HG03097 (cell line): ENCODE data around the gene ATP9B.

ENCODE experiments used
- ATAC-seq: cut with Tn5 transposase; IDR thresholded peaks from one replicate; pipeline ENCODE4 v1.9.1; 2021; ENCODE audit not compliant: unreplicated experiment, low FRiP score

ATP9B gene

DNA sequence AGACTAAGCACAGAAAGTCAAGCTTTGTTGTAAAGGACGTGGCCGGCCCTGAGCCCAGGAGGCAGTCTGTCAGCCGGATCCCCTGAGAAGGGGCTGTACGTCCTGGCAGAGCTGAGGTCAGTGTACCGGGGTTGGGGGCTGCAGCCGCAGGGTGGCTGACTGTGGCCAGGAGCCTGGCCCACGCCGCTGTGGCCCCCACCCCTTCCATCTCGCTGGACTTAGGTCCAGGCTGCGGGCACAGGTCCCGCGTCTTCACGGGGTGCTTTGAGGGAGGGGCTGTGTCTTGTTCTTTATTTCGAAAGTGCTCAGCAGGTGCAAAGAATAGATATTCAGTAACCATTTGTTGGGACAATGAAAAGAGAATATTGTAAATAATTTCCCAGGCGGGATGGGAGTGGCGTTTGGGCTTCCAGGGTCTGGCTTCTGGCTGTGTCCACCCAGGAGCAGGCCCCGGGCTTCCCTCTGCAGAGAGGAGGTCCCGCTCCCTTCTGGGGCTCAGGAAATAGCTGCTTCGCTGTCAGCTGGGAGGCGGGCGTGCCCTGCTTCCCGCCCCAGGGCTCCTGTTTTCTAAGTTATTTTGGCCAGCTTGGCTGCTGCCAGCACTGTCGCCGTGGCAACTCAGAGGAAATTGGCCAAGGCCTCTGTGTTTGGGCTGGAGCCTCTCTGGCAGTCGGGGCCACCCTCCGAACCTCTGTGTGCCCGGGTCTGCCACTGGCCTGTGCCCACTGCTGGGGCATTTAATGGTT lies 334.0 kb downstream of the ATP9B start:
- no peak for ATAC-seq

DNA sequence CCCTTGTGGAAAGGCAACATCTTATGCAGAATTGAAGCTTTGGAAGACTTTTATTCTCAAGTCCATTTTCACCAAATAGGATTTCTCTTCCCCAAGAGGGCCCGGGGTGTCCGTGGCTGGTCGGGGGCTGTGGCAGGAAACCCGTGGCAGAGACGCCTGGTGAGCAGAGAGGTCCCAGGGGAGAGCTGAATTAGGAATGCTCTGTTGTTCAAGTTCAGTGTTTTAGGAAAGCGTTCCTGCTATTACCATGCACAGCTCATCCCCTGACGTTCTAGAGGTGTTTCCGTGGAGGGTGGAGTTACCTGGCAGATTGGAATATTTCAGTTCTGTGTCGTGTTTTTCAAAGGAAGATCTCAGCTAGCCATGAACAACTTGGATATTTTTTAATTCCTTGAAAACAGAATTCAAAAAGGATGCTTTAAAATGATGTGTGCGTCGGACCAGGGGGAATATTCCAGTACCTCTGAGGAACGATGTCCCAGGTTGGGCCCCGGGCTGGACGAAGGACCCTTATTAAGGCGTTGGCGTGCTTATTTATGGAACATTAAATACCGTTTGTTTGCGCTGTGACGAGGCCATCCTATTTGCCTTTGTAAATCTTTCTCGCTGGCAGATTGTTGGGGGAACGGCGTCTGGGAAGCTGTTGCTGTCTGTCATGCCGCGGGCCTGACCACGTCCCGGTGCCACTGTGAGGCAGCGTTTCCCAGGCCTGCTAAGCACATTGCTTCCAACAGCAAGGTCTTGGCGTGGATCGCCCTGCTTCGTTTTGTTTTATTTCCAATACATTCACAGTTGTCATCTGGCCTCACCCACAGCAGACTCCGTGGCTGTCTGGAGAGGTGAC lies 334.8 kb downstream of the ATP9B start:
- no peak for ATAC-seq

DNA sequence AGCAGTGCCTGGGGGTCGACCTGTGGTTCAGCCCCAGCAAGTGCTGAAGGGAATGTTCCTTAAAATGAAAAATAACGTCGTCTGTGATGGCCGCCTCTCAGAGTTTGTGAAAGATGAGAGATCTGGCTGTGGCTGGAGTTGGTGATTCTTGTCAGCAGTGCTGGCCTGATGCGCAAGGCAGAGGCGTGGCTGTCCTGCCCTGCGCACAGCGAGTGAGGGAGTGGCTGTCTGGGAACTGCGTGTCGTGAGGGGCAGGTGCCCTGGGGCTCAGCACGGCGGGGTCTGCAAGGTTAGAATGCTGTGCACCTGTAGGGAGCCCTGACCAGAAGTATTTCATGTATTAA lies 335.3 kb downstream of the ATP9B start:
- no peak for ATAC-seq

DNA sequence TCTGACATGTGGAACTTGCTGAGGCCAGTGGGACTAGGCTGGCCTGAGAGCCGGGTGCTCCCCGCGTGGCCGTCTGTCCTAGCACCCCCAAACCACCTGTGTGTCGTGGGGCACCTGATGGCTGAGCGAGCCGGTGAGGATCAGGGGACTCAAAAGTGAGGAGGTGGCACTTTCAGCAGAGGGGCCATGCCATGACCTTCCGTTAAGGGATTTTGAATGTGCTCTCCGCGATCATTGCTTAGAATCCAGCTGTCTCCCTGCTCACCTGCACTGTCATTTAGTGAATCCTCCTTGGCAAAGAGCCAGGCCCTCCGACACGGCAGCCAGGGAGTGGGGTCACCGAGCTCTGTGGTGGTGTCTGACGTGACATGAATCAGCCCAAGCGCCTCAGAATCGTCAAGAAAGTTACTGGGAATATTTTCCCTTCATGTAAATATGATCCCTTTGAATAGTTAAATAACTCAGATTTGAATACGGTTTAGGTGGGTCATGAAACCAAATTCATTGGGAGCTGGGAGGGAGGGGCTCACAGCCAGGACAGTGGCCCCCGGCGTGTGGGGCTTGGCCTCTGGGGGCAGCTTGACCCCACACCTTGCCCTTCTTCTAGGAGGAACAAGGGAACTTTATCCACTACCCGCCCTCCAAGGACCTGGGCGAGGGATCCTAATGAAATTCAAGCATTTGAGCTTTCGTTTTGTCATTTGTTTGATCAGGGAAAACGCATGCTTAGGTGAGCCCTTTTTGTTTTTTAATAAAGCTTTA lies 336.0 kb downstream of the ATP9B start:
- no peak for ATAC-seq

DNA sequence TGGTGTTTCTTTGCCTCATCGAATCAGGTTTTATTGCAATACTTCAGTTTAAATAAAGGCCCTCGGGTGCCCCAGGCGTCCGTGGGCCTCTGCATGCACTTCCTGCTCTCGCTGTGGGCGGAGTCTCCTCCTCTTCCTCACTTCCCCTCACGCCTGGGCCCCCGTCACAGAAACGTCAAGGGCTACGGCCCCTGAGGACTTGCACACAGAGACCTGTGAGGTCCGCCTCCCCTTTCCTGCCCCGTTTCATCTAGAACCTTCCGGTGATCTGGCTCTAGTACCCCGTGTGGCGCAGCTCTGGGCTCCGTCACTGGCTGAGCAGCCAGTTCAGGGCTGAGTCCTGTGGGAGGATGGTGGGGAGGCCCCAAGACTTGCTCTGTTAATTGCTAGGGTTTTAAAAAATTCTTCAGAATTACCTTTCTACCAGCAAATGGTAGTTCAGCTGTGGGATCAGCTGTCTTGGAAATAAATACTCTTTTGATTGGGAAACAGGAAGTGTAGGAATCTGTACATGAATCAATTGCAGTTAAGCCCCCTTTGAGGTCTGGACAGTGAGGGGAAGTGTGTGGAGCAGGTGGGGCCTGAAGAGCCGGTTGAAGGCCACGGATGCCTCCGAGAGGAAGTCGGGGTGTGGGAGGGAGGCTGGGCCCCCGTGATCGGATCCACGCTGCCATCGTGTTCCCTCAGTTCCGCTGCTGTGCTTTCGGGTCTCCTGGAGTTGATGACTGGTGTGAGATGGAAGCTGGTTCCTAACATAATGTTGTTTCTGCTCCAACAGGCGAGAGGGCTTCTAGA lies 336.8 kb downstream of the ATP9B start:
- no peak for ATAC-seq

DNA sequence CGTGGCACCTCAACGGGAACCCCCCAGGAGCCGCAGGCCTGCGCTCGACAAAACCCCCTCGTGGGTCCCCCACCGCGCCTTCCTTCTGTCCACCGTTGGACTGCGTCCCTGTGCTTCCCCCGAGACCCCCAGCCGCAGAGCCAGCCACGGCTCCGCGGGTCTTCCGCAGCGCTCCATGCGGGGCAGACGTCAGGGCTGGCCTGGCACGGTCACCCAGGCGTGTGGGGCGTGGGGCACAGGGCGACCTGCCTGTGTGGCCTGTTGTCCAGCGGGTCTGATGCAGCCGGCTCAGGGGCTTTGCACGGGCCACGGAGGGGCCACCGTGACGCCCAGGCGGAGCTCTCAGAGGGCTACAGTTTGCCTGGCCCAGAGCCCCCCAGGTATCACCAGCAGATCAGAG lies 337.5 kb downstream of the ATP9B start:
- ATAC-seq, result no peak

DNA sequence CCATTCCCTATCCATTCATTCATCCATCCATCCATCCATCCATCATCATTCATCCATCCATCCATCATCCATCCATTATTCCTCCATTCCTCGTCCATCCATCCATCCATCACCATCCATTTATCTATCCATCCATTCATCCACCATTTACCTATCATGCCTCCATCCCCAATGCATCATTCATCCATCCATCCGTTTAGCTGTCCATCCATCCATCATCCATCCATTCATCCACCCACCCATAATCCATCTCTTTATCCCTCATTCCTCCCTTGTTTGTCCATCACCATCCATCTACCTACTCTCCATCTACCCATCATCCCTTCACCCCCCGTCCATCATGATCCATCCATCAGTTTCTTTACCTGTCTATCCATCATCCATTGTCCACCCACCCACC lies 340.1 kb downstream of the ATP9B start:
- no peak for ATAC-seq

DNA sequence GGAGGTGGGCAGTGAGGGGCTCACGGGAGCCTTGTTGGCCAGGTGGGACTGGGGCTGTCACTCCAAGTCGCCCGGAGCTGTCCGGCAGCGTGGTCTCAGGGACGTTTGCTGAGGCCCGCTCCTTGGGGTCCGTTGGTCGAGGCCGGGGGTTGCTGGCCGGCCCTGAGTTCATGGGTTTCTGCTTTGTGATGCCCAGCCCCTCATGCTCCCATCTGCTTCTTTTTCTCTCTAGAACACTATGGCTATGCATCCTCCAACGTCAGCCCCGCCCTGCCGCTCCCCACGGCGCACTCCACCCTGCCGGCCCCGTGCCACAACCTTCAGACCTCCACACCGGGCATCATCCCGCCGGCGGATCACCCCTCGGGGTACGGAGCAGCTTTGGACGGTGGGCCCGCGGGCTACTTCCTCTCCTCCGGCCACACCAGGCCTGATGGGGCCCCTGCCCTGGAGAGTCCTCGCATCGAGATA lies 341.0 kb downstream of the ATP9B start:
- no peak for ATAC-seq

DNA sequence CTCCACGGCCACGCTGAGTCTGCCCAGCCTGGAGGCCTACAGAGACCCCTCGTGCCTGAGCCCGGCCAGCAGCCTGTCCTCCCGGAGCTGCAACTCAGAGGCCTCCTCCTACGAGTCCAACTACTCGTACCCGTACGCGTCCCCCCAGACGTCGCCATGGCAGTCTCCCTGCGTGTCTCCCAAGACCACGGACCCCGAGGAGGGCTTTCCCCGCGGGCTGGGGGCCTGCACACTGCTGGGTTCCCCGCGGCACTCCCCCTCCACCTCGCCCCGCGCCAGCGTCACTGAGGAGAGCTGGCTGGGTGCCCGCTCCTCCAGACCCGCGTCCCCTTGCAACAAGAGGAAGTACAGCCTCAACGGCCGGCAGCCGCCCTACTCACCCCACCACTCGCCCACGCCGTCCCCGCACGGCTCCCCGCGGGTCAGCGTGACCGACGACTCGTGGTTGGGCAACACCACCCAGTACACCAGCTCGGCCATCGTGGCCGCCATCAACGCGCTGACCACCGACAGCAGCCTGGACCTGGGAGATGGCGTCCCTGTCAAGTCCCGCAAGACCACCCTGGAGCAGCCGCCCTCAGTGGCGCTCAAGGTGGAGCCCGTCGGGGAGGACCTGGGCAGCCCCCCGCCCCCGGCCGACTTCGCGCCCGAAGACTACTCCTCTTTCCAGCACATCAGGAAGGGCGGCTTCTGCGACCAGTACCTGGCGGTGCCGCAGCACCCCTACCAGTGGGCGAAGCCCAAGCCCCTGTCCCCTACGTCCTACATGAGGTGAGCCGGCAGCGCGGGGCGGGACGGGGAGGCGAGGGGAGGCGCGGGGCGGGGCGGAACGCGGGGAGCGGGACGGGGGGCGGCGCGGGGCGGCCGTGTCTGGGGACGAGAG lies 341.8 kb downstream of the ATP9B start:
- ATAC-seq, result no peak

DNA sequence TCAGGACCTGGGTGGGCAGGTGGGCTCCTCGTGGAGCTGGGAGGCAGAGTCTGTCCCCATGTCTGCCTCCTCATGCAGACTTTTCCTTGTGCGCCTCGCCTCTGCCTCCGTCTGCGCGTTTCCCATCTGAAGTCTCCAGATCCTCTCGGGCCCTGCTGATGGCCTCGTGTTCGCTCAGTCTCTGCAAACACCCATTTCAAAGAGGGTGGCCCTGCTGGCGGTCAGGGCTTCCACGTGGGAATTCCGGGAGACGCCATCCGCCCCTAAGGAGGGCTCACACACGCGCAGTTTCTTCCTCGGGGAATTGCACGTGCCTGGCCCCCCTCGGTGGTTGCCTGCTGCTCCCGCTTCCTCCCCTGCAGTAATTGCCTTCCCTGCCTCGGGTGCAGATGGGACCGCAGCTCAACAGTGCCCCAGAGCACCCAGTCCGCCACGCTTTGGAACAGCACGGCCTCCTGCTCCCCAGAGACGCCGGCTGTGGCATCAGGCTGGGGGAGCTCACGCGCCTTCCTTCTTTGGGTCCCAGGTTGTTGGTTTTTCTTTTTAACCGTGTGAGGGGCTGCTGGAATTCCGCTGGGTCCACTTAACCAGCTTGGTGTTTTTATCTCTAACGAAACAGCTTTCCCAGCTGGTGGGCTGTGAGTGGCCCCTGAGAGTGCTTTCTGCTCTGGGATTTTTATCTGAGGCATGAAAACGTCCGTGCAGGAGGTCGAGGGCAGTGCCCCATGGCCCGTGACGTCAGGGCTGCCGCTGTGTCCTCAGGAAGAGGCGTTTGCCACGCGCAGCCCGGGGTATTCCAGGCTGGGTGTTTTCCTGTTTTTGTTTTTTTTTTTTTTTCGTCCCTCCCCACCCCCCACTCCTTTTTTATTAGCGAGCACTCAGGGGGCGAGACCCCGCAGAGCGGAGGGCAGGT lies 342.7 kb downstream of the ATP9B start:
- no peak for ATAC-seq

DNA sequence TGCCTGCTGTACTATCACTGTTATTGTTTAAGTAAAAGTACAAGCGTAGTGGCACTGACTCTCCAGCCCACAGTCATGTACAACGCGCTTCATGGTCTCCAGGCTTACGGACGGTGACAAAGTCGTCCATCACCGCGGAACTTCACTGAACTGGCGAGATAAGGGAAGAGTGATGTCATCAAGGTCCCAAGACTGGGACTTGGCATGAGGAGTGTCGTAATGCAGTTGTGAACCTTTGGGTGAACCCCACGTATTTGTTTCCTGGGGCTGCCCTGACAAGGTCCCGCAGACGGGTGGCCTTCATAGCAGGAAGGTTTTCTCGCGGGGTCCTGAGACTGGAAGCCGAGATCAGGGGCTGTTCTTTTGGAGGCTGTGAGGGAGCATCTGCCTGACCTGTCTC lies 343.8 kb downstream of the ATP9B start:
- no peak for ATAC-seq

DNA sequence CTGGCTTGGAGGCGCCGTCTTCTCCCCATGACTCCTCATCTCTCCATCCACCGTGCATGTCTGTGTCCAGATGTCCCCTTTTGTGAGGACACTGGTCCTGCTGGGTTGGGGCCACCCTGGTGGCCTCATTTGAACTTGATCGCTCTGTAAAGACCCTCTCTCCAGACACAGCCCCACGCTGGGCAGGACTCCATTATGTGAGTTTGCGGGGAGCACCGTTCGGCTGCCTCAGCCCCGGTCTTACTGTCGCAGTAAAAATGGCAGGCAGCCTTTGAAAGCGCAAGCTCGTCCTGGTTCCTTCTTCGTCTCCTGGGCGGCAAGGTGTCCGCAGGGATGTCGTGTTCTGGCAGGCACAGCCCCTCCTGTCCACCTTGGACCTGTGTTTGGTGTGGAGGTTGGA lies 344.2 kb downstream of the ATP9B start:
- no peak for ATAC-seq

DNA sequence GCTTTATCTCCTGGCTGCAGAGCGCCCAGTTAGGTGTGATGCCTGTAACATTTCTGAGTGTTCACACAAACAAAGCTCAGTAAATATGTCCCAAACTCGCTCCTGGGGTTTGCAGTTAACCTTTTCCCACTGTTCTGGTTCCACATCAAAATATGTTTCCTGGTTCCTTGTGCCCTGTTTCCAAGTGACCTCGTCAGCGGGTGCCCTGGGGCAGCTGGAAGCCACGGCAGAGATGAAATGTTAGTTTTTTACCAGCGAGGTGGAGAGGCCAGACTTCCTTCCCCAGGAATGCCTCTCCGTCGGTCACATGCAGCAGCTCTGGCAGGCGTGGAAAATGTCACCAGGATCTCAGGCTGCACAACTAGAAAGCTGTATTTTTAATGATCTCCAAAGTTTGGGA lies 344.7 kb downstream of the ATP9B start:
- ATAC-seq, result no peak

DNA sequence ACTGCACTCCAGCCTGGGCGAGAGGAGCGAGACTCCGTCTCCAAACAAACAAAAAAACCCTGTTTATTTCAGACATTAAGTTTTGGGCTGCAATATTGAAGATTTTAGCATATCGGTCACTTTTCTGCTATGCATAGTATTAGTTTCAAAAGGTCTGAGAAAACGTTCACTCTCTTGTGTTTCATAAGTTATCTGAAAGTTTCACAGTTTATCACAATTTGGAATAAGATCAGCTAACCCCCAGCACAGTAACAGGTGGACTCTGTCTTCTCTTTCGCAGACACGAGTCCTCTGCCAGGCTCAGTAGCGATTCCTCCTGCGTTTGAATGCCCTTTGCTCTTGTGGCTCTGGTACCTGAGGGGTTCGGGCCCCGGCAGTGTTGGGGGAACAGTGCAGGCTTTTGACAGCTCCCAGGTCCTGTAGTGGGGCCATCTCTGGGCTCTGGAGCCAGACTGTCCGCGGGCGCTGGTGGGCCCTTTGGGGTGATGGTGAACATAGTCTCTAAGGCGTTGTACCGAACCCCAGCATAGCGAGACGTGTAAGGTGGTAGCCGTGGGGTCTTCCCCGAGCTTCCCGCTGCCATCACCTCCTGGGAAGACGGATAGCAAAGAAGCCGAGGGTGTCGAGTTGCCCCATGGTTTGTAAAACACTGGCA lies 347.0 kb downstream of the ATP9B start:
- no peak for ATAC-seq

DNA sequence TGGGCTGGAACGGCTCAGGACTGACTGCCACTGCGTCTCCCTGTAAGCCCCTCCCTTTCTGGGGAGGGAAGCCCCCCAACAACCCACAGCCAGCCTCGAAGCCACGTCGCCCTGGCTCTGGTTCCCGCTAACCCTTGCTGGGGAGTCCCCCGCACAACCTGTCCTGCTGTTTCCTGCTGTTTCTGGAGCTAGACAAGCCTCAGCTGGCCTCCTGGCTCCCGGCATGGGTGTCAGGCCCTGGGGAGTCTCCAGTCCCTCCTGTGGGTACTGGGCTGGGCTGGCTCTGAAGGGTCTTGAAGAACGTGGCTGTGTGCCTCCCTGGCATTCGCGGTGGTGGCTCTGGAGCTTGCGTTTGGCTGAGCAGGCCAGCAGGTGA lies 347.5 kb downstream of the ATP9B start:
- ATAC-seq, result no peak

DNA sequence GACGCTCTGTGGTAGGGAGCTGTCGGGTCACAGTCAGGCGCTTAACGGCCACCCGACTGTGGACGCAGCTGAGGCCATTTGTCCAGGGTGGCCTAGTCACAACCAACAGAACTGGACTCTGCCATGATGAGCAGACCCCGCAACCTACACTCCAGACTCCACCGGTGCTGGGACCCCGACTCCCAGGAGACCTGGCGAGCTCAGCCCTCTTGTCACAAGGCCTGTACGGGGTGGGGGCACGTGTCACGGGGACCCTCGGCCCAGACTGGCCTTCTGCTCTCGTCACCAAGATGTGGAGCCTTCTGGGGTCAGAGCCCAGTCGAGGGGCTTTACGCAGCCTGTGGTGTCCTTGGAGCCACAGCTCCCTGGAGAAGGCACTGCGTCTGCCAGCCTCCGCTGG lies 349.0 kb downstream of the ATP9B start:
- no peak for ATAC-seq

DNA sequence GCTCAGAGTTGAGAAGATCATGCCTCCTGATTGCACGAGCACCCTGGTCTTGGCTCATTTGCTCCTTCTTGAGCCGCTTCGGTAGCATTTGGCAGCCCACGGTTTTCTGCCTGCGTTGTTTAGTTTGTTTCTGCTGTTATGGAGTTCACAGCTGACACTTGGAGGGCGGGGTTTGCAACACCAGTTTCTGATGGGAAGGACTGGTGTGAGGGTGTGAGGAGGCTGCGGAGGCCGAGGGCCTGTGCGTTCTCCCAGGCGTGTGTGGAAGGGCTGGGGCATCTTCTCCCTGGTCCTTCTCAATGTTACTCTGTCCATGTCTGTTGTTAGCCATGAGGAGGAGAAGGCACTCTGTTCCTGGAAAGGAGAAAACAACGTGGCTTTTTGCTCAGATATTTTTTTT lies 349.4 kb downstream of the ATP9B start:
- no peak for ATAC-seq
